PFSK-1 (cell line): ENCODE measurements around the gene DDX52.
A peak's percentile ranks its signal among the peaks of the same experiment; 100 is the strongest.

Experiments
- FOXP2 ChIP-seq: optimal IDR thresholded peaks from 2 replicates; pipeline ENCODE3; 2011; ENCODE audit warnings: borderline replicate concordance, control low read depth, inconsistent platforms; ENCODE audit not compliant: insufficient read depth; ENCODE audit errors: extremely low read length, extremely low read depth
- POLR2AphosphoS5 ChIP-seq: IDR thresholded peaks from 2 replicates; pipeline ENCODE4 v1.6.1; 2012; ENCODE audit warnings: low read depth, mild to moderate bottlenecking, control low read depth, low read length, moderate library complexity
- SIN3A ChIP-seq: IDR thresholded peaks from 2 replicates; pipeline ENCODE4 v1.6.1; 2012; ENCODE audit warnings: mild to moderate bottlenecking, low read length, moderate library complexity, borderline replicate concordance; ENCODE audit not compliant: insufficient read depth
- TAF1 ChIP-seq: IDR thresholded peaks from 2 replicates; pipeline ENCODE4 v1.6.1; 2012; ENCODE audit warnings: low read length, control low read depth, borderline replicate concordance; ENCODE audit not compliant: insufficient read depth
- TF ChIP-seq, protein P1 (sequence below), 2 experiments: IDR thresholded peaks; 2 replicates each; pipeline versions ENCODE4 v1.6.1 to v1.8.0; 2011 to 2012; ENCODE audit warnings: low read depth in 2 of 2, low read length in 2 of 2, control low read depth in 1 of 2, inconsistent platforms in 1 of 2, mild to moderate bottlenecking in 1 of 2, moderate library complexity in 1 of 2; ENCODE audit not compliant: insufficient read depth in 1 of 2

Gene DDX52

DNA sequence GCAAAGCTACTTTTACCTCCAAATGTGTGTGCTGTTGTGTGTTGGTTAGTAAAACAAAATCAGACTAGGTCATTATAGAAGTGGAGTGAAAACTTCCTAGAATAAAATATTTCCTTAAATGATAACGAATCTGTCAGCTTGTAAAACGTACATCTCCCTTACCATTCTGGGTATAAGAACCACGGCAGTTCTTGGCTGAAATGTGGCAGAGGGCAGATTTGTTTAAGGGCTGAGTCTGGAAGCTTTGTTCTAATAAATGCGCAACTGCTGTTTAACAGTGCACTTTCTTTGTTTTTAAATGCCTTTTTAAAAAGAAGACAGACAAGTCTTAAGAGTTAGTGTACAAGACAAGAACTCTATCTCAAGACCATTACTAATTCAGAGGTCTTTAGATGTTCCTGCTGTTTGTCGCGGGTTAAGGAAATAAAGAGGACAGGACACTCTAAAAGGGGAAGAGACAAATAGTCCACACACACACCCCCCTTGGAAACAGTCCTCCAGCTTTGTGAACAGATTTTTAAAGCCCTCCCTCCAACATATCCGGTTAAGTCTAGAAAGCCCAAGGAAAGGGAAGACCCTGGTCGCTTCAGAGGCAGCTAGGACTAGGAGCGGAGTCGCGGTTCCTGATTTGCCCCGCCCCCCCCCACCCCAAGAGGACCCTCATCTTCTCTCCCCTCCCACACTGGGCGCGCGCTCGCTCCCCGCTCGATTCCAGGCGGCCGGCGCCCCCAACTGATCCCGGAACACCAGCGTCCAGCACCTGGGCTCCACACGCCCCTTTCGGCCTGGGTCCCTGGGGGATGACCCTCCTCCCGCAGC is 34.7 kb downstream of the DDX52 start:
- TF ChIP-seq, protein P1, sequence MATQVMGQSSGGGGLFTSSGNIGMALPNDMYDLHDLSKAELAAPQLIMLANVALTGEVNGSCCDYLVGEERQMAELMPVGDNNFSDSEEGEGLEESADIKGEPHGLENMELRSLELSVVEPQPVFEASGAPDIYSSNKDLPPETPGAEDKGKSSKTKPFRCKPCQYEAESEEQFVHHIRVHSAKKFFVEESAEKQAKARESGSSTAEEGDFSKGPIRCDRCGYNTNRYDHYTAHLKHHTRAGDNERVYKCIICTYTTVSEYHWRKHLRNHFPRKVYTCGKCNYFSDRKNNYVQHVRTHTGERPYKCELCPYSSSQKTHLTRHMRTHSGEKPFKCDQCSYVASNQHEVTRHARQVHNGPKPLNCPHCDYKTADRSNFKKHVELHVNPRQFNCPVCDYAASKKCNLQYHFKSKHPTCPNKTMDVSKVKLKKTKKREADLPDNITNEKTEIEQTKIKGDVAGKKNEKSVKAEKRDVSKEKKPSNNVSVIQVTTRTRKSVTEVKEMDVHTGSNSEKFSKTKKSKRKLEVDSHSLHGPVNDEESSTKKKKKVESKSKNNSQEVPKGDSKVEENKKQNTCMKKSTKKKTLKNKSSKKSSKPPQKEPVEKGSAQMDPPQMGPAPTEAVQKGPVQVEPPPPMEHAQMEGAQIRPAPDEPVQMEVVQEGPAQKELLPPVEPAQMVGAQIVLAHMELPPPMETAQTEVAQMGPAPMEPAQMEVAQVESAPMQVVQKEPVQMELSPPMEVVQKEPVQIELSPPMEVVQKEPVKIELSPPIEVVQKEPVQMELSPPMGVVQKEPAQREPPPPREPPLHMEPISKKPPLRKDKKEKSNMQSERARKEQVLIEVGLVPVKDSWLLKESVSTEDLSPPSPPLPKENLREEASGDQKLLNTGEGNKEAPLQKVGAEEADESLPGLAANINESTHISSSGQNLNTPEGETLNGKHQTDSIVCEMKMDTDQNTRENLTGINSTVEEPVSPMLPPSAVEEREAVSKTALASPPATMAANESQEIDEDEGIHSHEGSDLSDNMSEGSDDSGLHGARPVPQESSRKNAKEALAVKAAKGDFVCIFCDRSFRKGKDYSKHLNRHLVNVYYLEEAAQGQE (IDR thresholded peaks at IDR 0.05; ENCODE audit: insufficient read depth in 1 of 2, low read depth in 2 of 2, low read length in 2 of 2) = no peak
- TF ChIP-seq FOXP2 = no peak
- TF ChIP-seq POLR2AphosphoS5 = no peak
- TF ChIP-seq TAF1 = no peak
- TF ChIP-seq SIN3A = peak; percentile 29; the same call in 1 of the 2 replicates

DNA sequence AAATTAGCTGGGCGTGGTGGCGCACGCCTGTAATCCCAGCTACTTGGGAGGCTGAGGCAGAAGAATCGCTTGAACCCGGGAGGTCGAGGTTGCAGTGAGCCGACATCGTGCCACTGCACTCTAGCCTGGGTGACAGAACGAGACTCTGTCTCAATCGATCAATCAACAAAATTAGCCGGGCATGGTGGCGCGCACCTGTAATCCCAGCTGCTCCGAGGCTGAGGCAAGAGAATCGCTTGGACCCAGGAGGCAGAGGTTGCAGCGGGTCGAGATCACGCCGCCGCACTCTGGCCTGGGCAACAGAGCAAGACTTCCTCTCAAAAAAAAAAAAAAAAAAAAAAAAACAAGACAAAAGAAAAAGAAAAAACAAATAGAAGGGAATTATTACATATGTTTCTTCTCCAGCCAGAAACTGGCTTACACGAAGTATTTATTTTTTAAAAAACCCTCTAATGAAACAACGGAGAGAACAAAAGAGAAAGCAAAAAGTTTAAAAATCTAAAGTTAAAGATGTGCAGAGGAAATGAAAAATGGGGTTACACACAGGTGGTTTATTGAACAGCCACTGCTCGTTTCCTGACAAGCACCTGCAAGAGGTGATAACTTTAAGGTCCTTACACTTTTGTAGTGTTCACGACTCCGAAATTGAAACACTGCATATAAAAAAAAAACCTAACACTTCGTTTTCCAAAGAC is 35.5 kb downstream of the DDX52 start:
- no peak for TF ChIP-seq POLR2AphosphoS5
- no peak for TF ChIP-seq TAF1
- TF ChIP-seq FOXP2 = no peak
- no peak for TF ChIP-seq SIN3A
- TF ChIP-seq, protein P1 (IDR thresholded peaks at IDR 0.05; ENCODE audit: insufficient read depth in 1 of 2, low read depth in 2 of 2, low read length in 2 of 2) = no peak

DNA sequence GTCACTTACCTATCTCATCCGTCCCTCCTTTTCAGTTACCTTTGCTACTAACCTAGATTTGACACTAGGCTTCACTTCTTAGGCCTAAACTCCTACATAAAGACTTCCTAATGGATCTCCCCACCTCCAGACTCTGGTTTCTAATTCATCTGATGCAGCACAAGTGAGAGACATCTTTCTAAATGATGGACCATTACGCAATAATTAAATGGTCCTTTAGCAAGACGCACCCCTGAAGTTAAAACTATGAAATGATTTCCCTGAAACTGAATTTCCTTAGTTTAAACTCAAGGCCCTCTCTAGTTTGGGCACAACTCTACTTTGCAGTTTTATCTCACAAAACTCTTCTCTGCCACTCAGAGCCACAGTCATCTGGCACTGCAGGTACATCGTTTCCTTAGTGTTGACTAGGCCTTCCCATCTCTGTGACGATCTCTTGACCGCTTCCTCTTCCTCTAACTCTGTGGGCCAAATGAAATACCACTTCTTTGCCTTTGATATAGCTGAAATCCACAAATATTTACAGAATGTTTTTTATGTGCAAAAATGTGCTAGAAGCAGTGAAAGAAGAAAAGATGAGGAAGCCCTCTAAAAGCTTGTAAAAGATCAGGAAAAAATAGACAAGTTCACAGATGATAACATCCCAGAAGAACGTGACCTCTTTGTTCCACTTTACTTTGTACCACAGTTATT is 37.3 kb downstream of the DDX52 start:
- TF ChIP-seq POLR2AphosphoS5 = no peak
- no peak for TF ChIP-seq SIN3A
- no peak for TF ChIP-seq FOXP2
- no peak for TF ChIP-seq TAF1
- TF ChIP-seq, protein P1 (IDR thresholded peaks at IDR 0.05; ENCODE audit: insufficient read depth in 1 of 2, low read depth in 2 of 2, low read length in 2 of 2) = no peak

GRCh38 chr17:37605081-37605480 is 38.2 kb downstream of the DDX52 start:
- TF ChIP-seq SIN3A = no peak
- TF ChIP-seq FOXP2 = no peak
- TF ChIP-seq TAF1 = no peak
- no peak for TF ChIP-seq POLR2AphosphoS5

DNA sequence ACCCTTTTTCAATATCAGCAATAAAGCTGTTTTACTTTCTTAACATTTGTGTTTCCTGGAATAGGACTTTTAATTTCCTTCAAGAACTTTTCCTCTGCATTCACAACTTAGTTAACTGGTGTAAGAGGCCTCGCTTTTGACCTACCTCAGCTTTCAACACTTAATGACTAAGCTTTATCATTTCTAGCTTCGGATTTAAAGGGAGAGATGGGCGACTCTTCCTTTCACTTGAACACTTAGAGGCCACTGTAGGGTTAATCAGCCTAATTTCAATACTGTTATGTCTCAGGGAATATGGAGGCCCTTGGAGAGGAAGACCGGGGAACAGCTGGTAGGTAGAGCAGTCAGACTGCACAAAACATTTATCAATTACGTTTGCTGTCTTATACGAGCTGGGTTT is 38.7 kb downstream of the DDX52 start:
- no peak for TF ChIP-seq TAF1
- TF ChIP-seq, protein P1 (IDR thresholded peaks at IDR 0.05; ENCODE audit: insufficient read depth in 1 of 2, low read depth in 2 of 2, low read length in 2 of 2) = no peak
- TF ChIP-seq POLR2AphosphoS5 = no peak
- TF ChIP-seq SIN3A = no peak
- no peak for TF ChIP-seq FOXP2
